ENCODE measurements around the gene SMAD3.

Gene SMAD3

DNA sequence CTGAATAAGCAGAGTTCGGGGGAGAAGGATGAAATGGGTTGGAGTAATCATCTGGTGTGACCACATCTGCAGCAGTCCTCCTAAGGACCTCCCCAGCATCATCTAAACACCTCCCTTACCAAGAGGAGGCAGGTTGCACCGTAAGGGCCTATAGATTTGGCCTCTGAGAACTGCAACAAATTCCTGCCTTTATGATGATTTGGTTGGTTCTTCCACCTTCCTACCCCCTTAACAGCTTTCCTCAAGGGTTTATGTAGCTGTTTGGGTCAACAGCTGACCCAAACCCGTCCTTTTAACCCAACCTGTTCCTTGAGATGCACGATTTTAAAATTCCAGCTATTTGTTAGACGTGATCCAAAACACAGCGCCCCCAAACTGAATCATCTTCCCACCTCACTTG lies 130.8 kb downstream of the SMAD3 start:
- no peak for TF ChIP-seq ZFX (IDR thresholded peaks at IDR 0.05)
- TF ChIP-seq, protein P1, sequence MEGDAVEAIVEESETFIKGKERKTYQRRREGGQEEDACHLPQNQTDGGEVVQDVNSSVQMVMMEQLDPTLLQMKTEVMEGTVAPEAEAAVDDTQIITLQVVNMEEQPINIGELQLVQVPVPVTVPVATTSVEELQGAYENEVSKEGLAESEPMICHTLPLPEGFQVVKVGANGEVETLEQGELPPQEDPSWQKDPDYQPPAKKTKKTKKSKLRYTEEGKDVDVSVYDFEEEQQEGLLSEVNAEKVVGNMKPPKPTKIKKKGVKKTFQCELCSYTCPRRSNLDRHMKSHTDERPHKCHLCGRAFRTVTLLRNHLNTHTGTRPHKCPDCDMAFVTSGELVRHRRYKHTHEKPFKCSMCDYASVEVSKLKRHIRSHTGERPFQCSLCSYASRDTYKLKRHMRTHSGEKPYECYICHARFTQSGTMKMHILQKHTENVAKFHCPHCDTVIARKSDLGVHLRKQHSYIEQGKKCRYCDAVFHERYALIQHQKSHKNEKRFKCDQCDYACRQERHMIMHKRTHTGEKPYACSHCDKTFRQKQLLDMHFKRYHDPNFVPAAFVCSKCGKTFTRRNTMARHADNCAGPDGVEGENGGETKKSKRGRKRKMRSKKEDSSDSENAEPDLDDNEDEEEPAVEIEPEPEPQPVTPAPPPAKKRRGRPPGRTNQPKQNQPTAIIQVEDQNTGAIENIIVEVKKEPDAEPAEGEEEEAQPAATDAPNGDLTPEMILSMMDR (conservative IDR thresholded peaks at IDR 0.05) = no peak
- no peak overlapping the region for H3K27ac ChIP-seq

DNA sequence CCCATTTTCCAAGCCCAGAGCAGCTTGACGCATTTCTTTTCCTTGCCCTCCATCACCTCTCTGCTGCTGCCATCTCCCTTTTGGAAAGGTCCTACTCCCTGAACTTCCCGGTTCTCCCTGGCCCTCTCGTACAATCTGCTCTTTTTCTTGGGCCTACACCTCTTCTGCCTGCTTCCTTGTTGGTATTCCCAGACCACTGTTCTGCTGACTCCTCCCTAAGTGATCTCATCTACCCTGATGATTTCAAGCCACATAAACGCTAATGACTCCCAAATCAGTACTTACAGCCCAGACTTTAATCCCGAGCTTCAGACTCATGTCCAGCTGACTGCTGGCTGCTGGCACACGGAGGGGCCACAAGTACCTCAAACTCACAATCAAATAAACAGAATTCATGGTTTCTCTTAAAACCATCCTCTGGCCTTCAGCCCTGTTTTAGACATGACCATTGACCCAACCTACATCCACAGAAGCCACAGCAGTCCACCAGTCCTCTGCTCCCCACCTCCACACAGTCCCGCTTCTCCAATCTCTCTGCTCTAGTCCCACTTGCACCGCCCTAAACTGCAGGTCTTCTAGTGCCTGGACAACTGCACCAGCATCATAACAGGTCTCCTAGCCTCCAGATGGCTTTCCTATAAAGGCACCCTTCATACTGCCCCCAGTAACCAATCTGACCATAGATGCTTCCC lies 131.4 kb downstream of the SMAD3 start:
- TF ChIP-seq, protein P1 (conservative IDR thresholded peaks at IDR 0.05) = no peak
- TF ChIP-seq ZFX (IDR thresholded peaks at IDR 0.05) = no peak
- H3K27ac ChIP-seq = no peak overlapping the region

DNA sequence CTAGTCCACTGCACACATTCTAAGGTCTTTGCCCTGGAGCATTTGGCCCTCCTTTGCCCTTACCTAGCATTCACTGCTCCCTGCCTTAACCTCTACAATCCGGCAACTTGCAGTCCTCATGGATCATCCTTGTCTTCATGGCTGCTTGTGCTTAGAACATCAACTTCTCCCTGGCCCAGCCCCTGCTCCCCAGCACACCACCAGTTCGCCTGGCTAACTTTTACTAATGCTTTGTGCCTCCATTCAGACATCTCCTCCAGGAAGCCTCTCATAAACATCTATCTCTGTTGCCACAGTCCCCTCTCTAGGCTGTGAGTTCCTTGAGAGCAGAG lies 131.9 kb downstream of the SMAD3 start:
- no peak for TF ChIP-seq ZFX (IDR thresholded peaks at IDR 0.05)
- TF ChIP-seq, protein P1 (conservative IDR thresholded peaks at IDR 0.05) = no peak
- no peak overlapping the region for H3K27ac ChIP-seq

DNA sequence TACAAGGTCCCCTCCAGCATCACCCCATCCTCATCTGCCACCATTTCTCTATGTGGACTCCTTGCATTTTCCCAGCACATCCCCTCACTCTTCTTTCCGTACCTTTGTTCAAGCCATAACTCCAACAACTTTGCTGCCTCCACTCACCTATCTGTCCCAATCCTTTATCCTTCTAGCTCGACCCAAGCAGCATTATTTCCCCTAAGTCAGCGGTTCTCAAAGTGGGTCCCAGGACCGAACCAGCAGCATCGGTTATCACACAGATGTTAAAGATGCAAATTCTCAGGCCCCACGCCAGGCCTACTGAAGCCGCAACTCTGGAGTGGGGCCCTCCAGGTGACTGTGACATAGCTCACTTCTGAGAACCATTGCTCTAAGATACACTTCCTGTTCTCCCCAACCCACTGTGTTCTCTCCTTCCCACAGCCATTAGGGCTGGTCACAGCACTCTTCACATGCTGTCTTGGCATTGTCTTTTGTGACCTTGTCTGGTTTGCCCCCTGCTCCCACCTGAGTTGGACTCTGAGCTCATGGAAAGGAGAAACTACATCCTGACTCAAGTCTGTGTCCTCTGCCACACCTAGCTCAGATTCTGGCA lies 132.9 kb downstream of the SMAD3 start:
- H3K27ac ChIP-seq = no peak overlapping the region
- TF ChIP-seq, protein P1 (conservative IDR thresholded peaks at IDR 0.05) = no peak
- no peak for TF ChIP-seq ZFX (IDR thresholded peaks at IDR 0.05)

DNA sequence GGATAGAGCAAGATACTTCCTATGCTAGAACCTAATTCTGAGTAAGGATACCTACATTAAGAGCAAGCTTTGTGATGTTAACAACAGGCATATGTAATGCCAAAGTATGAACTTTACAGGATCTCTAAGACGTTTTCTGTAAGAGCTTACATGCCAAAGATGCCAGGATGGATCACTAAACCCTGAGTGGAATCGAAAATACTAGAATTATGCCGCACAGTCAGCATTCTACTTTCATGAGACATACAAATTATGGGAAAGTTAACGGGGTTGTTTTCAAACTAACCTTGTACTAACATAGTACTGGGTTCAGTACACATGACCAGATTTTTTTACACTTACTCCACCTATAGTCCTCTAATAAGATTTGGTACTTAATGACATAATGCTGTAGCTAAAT lies 134.0 kb downstream of the SMAD3 start:
- H3K27ac ChIP-seq = no peak overlapping the region
- TF ChIP-seq ZFX (IDR thresholded peaks at IDR 0.05) = no peak

DNA sequence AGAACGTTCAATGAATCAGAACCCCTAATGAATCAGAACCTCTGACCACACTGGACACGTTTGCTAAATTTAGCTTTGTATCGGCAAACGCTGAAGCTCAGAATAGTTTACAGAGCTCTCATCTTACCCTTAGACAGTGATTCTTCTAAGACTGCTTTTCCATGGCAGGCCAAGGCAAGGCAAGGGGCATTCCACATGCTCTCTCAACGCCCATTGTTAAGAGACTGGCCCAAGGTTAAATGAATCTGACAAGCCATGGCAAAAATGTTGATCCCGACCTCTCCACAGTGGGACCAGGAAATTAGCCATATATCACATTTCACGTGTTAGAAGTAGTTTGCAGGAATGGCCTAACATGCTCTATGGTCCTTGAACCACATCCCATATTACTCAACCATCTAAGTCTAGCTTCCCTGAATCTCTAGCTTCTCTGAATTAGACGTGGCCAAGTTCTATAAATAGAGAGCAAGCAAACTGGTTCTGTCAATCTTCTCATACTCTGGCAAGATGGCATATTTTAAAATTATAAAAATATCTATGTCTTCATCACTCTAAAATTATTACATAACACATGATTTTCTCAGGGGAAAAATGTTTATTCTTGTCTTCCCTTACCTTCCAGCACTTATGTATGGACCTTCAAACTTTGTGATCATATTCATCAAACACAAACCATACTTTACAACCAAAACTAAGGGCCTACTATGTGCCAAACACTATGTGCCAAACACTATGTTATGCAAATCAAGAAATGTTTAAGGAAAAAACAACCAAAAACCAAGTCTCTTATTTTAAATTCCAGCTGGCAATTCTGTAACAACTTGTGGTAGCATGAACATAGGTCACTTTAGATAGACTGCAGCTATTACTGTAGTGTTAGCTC lies 134.7 kb downstream of the SMAD3 start:
- TF ChIP-seq ZFX (IDR thresholded peaks at IDR 0.05) = no peak
- TF ChIP-seq, protein P1 (conservative IDR thresholded peaks at IDR 0.05) = no peak
- H3K27ac ChIP-seq = no peak overlapping the region

DNA sequence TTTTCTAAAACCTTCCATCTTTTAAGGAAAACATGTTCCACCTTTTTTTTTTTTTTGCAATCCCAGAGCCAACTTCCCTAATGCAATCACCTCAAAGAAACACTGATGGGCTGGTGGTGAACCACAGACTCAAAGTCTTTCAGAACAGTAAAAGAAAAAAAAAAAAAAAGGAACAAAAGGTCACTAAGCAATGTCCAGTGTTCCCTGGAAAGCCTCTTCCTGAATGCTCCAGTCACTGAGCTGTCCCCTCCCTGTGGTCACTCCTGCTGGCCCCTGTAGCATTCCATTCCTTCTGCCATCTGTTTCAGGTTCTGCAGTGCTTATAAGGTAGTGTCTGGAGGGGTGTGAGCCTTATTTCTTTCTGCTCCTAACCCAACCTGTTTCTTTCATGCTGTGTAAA lies 135.7 kb downstream of the SMAD3 start:
- TF ChIP-seq, protein P1 (conservative IDR thresholded peaks at IDR 0.05) = no peak
- TF ChIP-seq ZFX (IDR thresholded peaks at IDR 0.05) = no peak
- no peak overlapping the region for H3K27ac ChIP-seq

Data from C4-2B (cell line).